ENCODE results near the gene APOO.
A peak's percentile ranks its signal among the peaks of the same experiment; 100 is the strongest.

APOO gene

DNA sequence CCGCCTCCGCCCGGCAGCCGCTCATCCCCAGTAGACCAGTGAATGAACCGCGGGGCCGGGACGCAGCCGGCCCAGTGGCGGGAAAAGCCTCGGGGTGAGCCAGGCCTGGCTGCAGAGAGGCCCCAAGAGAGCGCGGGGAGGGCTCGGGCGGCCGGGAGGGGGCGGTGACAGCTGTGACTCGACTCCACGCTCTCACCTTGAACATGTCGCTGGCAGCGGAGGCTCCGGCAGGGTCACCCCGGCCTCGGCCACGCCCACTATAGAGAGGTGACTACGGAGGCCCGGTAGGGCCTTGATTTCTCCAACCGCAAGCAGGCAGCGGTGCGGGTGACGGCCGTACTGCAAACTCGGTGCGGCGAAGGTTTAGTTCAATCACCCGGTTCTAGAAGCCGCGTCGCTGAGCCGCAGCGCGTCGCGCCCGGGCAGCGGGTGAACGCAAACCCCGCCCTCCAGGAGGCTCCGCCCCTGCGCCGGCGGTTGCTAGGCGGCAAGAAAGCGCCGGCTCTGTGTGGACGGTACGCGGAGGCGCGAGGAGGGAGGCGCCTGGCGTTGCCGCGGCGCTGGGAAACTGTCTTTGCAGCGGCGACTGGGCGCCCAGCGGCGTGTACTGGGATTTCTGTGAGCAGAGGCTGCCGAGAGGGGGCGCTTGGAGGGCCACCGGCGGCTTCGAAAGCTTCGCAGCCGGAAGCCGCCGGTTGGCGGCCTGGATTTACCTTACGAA lies at the start of gene APOO, which contains the start of gene CXorf58:
APOO (minus strand) TSS at position 441 of the 721 bp plus-strand sequence; CDS start at position 205, 236 bp downstream.
CXorf58 (plus strand) TSS at position 509 of the 721 bp plus-strand sequence. CDS start 2,297 bp downstream, outside the sequence.
- peak; percentile 91 to 95 for DNase-seq

DNA sequence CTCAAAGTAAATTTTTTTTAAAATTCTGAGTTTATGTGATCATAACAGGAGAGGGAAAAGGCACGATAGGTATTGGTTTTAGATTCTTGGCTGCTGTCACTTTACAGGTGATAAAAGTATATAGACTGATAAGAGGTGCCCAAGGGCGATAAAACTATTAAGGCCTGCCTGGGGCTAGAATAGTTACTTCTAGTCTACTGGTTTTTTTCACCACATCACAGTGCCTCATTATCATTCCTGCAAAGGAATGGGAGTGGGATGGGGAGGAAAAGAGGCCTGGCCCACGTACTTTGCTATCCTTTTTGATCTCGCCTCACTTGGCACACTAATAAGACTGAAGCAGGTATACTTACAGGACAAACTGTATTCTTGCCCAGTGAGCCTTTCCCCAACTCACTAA lies 46.7 kb upstream of the APOO start:
- DNase-seq = no peak

DNA sequence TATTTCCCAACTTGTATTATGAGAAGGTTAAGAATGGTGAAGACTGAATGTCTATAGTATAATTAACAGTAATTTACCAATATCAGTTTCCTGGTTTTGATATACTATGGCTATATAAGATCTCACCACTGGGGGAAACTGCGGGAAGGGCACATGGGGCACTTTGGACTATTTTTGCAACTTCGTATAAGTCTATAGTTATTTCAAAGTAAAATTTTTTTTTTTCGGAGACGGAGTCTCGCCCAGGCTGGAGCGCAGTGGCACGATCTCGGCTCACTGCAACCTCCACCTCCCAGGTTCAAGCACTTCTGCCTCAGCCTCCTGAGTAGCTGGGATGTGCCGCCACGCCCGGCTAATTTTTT lies 46.2 kb upstream of the APOO start:
- no peak for DNase-seq

DNA sequence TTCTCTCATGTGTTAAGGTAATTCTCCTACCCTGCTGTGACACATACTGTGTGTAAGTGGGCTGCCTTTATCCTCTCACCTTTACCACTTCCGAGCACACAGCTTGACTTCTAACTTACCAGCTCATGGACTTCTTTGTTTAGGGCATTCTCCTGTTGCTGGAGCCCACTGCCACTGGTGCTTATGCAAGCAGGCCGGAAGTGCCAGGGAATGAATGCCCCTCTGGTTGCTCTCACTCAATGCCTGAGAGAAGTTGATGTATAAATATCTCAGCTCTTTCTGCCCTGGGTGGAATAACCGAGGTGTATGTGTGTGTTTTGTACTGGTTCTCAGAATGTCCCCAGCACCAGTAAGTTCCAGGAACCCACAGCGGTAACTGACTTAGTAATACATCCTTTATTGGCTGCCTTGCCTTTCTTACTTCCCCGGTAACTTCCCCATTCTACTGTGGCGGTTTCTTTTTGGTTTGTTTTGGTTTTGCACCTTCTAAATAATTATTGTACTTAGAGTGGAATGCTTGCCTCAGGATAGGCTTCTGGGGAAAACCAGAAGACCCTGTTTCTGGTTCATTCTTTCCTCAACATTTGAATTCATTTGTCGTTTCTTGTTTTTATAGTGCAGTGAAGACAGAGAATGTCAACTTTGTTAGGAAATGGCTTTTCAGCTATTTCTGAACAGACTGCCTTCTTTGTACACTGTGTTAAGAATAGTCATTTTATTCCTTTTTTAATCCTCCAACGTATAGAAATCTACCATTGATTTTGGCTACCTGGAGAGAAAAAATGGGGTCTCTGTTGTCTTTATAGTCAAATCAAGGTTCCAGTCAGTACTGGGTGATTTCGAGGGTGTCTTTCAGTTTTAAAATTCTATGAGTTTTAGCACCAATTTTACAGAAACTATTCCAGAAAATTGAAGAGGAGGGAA lies 45.5 kb upstream of the APOO start:
- peak; percentile 28 to 62 for DNase-seq

DNA sequence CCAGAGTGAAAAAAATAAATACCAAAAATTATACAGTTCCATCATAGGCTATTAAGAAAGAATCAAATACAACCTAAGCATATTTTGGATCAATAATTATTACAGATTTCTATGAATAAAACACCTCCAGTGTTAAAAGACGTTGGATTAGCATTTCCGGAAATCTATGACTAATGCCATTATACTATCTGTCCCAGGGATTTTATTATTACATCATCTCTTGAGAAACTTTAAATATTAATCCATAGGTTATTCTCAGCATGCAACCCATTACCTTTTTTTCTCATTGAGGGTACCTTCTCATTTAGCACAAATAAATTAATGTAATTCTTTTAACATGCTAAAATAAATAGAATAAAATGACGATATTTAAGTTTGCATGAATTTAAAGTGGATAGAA lies 44.7 kb upstream of the APOO start:
- no peak for DNase-seq

DNA sequence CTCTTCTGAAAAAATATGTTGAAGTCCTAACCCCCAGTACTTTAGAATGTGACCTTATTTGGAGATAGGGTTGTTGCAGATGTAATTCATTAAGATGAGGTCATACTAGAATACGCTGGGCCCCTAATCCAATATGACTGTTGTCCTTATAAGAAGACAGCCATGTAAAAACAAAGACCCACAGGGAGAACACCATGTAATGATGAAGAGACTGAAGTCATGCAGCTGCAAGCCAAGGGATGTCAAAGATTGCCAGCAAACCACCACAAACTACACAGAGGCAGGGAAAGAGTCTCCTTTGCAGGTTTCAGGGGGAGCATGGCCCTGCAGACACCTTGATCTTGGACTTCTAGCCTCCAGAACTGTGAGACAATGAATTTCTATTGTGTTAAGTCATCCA lies 37.5 kb upstream of the APOO start:
- DNase-seq = no peak

DNA sequence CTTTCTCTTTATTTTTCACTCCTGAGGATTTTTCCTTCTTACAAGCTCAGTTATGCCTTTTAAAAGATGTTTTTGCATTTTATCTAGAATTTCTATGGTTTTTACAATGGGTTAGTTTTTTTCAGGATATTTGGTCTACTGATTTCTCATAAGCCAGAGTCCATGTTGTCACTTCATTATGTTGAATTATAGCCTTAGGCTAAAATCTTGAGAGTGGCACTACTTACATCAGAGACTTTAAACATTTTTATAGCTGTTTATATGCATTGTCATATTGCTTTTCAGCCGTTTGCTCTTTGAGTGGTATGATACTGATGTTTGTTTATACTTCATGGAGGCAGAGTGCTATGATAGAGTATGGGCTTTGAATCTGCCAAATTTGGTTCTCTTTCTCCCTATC lies 36.5 kb upstream of the APOO start:
- no peak for DNase-seq

DNA sequence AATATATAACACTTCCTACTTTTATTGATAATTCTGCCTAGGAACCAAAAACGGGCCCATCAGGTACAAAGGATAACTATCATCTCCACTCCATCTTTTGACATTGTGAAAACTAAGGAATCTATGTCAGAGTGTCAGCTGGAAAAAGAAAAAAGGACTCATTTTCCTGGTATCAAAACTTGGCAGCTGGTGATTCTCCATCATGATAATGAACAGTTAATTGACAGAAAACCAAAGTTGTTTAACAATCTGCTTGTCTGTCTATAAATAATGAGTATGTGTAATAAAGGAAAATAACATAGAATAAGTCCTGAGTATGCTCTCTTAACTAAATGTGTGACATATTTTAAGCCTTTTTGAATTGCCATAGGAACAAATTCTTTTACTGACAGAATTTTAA lies 31.5 kb upstream of the APOO start:
- DNase-seq = no peak

DNA sequence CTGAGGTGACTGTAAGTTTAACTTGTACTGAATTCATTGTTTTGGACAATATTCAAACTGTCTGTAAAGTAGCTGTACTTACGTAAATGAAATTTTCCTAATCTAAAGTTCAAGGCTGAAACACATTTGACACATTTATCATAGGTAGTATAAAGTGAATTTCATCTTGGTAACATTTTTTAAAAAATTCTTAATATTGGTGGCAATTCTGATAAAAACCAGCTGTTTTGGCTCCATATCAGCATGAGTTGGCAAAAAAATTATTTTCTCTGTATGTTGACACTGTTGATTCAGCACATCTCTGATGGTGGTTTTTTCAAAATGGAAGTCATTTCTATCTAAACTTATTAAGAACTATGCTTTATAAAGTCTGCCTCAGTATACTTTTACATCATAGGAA lies 31.0 kb upstream of the APOO start:
- no peak for DNase-seq

DNA sequence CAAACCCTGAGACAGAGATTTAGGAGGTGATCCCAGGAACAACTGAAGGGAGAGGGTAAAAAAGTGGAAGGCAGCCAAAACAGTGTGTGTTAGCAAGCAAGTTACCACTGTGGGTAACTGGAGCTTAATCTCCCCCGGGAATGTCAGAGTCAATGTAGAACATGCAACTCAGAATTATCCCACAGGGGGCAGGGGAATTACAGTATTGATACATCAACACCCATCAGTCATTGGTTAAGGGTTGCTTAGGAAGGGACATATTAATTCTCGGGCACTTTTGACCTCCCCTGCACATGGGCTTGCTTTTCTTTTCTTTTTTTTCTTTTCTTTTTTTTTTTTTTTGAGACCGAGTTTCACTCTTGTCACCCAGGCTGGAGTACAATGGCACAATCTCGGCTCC lies 29.4 kb upstream of the APOO start:
- DNase-seq = no peak

DNA sequence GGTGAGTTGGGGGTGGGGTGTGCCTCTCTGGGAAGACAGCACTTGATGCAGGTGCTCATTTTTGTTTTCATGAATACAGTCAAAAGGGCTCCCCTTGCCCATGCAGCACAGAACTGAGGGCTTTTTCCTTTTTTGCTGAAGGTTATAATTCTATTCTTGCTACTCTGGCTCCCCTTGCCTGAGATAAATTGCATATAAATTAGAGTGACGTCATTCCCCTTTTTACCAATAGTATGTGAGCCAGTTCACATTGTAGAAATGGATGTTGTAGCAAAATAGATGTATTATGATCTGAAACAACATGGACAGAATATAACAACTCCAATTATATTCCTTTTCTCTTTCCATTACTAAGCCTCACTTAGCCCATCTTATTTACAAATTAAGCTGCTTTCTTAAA lies 28.4 kb upstream of the APOO start:
- DNase-seq = no peak

DNA sequence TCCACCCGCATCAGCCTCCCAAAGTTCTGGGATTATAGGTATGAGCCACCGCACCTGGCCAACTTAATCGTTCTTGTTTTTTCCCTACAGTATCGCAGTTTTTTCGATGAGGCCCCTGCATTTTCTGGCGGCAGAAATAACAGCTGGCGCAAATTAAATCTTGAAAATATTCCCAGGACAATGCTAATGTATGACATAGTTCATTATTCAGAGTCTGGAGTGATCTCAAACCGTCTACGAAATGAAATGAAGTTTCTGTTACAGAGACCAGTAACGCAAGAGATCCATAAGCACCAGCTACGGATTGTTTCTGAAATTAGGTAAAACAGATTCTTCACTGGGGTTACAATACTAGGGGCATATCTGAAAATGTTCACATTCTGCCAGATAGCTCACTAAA lies 27.4 kb upstream of the APOO start:
- DNase-seq = no peak

DNA sequence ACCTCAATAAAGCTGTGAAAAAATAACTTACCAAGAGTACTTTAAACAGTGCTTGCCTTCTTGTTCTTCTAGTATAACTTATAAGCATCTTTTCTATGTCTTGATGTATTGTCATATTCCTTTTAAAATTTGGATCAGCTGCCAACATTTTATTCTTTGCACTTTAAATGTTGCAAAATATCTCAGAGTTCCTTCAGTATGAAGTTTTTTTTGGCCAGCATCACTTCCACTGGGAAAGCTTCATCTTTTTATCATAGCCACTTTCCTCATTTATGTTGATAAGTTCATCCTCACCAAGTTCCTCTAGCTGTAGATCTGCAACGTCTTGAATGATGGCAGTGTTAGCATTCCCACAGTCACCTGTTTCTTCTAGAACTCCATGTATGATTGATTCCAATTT lies 24.3 kb upstream of the APOO start:
- no peak for DNase-seq

DNA sequence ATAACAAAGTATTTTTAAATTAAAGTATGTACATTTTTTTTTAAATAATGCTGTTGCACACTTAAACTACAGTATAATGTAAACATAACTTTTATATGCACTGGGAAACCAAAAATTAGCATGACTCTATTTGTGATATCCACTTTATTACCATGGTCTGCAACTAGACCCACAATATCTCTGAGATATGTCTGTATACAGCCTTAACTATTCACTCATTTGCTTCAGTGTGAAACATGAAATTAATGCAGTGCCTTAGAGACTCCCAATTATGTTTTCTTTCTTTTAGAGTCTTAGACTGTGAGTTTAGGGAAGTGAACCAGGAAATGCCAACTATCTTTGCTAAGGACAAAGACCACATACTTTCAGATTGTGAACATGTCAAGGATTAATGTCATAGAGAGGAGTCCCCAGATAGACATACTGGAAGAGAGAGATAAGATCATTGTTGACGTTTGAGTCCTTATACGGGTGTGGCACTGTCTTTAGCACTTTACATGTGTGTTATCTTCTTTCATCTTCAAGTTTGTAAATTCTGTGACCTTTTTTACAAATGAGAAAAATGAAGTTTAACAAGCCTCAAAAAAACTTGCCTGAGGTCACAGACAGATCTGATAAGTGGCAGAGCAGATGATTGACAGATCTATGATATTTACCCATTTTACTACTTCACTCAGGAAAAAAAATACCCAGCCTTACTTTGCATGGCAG lies 23.3 kb upstream of the APOO start:
- DNase-seq = no peak

DNA sequence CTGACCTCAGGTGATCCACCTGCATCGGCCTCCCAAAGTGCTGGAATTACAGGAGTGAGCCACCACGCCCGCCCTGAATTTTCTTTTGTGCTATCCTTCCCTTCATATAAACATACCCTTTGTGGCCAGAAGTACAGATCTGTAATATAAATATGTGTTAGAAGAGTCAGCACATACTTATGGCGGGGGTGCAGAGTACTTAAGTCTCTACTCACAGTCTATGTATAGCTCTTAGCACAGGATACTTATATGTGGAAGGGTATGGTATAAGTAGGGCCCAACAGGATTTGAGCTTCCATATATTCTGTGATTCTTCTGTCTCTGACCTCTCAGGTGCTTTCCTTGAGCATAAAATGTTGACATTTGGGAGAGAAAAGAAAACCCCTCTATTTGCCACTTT lies 18.3 kb upstream of the APOO start:
- no peak for DNase-seq

DNA sequence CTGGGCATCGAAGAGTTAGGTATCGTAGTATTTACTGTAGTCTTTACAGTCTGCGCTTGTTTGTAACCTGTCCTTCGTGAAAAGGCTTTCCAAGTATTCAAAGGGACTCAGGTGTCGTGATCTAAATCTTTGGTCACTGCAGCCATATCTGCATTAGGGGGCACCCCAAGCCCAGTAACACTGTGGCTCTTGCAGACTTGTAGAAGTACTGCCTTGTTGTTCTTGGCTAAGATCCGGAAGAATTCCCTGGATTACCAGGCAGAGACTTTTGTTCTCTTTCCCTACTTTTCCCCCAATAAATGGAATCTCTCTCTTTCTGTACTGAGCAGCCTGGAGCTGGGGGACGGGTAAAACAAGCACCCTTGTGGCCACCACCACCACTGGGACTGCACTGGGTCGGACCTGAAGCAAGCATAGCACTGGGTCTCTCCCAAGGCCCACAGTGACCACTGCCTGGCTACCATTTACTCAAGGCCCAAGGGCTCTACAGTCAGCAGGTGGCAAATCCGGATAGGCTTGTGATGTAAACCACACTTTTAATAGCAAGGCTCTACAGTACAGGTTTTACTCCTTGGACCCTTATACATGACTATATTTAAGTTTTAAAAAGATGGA lies 12.1 kb upstream of the APOO start:
- DNase-seq = no peak

DNA sequence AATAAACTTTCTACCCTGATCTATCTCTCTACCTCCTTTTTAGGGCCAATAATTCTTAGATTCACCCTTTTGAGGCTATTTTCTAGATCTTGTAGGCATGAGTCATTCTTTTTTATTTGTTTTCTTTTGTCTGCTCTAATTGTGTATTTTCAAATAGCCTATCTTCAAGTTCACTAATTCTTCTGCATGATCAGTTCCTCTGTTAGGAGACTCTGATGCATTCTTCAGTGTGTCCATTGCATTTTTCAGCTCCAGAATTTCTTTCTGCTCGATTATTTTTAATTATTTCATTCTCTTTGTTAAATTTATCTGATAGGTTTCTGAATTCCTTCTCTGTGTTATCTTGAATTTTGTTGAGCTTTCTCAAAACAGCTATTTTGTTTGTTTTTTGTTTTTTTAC lies 11.4 kb upstream of the APOO start:
- no peak for DNase-seq

DNA sequence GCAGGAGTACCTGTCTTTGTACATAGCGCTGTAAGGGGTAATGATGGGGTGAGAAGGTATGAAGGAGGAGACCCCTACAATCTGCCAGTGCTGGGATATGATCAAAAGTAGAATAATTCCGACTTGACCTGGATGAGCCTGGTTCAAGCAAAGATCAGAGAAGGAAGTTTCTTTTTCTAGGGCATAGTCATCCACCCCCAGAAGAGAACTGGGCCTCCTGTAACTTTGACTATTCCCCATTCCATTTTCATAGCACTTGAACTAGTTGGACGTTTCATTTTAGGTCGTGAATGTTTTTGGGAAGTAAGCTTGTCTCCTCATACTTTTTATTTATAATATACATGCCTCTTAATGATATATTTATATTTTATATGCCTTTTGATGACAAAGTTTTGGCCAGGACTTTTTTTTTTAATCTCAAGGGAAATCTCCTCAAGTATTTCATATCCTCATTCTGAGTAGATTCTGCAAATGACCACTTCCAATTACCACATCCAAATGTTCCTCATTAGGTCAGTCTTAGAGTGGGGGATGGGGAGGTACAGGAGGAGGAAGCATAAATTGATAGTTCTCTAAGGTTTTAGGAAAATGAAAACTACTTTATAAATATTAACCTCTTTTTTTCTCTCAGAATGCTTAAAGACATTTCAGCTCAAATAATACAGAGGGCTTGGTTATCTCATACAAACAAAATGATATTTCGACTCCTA lies 3.5 kb upstream of the APOO start:
- DNase-seq = no peak

DNA sequence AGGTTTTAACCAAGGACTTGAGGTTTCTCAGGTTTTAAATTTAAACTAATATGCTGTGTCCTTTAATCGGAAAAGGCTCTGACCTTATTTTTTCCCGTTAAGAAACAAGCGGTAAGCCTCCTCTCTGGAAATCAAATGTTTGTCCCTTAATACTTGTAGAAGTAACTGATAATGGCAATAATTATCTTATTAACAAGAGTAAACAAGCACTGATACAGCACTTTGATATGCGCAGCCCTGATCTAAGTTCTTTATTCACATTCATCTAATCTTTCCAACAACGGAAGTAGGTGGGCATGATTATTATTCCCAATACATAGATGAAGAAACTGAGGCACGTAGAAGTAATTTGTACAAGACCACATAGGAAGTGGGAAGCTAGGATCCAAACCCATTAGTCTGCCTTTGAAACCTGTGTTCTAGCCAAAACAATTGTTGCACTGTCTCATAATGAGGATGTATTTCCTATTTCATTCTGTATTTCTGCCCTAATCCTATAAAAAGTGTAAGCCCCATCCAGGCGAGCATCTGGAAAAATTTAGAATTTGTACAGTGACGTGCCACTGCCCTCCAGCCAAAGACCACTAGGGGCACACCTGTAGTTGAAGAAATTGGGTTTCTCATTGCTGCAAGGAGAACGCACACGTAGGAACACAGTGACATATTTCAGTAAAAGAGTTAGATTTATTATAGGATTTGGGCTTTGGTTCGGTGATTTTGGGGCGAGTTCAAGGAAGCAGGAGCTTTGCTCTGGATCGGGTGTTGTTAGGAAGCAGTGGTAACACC lies 674 bp upstream of the APOO start:
- no peak for DNase-seq

DNA sequence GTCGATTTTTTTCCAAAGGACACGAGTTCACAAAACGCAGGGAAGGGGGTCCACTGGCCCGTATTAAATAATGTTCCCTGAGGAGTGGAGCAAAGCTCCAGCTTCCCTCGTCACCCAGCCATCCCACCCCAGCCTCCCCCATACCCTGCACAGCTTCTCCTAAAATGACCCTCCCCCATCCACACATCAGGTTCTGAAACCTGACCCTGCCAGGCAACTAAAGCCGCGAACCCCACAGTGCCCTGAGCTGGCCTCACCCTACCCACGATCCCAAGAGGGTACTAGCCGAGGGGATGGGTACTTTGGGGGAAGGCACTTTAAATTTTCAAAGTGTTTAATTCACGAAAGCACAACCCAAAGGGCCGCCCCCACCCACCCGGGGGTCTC lies 634 bp downstream of the APOO start:
- no peak for DNase-seq

DNA sequence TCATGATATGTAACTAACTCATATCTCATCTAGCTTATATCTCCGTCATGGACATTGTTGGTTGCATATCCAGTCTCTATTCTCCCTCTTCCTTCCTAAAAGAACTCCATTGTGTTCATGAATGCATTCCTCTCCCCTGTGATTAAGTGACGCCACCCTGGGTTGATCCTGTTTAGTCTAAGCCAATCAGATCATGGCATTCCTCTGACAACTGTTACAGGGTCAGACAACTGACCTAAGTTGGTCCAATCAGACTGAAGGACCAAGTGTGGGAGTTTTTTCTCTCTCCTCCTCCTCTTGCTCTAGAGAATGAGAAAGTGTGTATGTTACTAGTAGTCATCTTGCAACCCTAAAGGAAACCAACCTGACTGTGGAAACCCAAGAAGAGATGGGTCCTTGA lies 3.6 kb downstream of the APOO start:
- DNase-seq = no peak

DNA sequence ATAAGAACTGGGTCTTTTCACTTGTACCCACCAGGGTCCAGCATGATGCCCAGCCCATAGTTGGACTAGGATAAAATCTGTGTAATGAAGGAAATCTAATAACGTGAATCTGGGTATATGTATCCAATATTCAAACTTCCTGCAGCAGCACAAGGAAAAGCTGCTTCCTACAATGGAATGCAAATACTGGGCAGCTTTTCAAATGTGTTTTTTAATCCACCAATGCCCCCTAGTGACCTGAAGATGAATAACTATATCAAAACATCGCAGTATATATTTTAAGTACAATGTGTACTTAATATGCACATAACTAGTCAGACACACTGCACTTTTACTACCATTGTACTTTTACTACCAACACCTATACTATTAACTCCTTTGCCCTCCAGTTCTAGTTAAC lies 5.3 kb downstream of the APOO start:
- DNase-seq = peak; percentile 49 to 56

Measured in NCI-H2081 (cell line).